Gastroesophageal sphincter (tissue), 4 donors: ENCODE results near the gene PRRX2. TPM values are rescaled to one million over a fixed set of nuclear protein-coding genes. Genes with fewer than 3 reads are reported as not detected.
A peak's percentile ranks its signal among the peaks of the same experiment; 100 is the strongest.
"Not testable (repeated sequence)": the region's sequence is repeated elsewhere in the genome, so short reads cannot be mapped to it uniquely, and the experiment has no call there.

Source experiments
- ATAC-seq: fragments of 150-250 bp; one replicate; pipeline ENCODE4 v1.9.1; 2016; ENCODE audit warnings: mild to moderate bottlenecking, moderate library complexity
- H3K27ac ChIP-seq, 4 donors: fragments of 200-600 bp; sonication (generic) in 3 of 4; 1 replicate in 3 of 4; 2 replicates in 1 of 4; pipeline ENCODE4 v1.5.1; 2016 to 2019
- H3K27me3 ChIP-seq: fragments of 200-600 bp; sonication (generic); one replicate; pipeline ENCODE4 v1.5.1; 2019
- H3K36me3 ChIP-seq, 2 donors: fragments of 200-600 bp; sonication (generic); one replicate each; pipeline ENCODE4 v1.5.1; 2019; ENCODE audit warnings: control low read depth in 1 of 2
- H3K4me1 ChIP-seq, 3 donors: fragments of 200-600 bp; sonication (generic); 1 replicate in 2 of 3; 2 replicates in 1 of 3; pipeline ENCODE4 v1.5.1; 2016 to 2019; ENCODE audit warnings: control low read depth in 2 of 3
- H3K4me3 ChIP-seq, 2 donors: fragments of 200-600 bp; sonication (generic); one replicate each; pipeline ENCODE4 v1.5.1; 2019; ENCODE audit warnings: mild to moderate bottlenecking in 1 of 2, moderate library complexity in 1 of 2
- H3K9me3 ChIP-seq, 3 donors: fragments of 200-600 bp; sonication (generic); one replicate each; pipeline ENCODE4 v1.5.1; 2017 to 2019; ENCODE audit warnings: control low read depth in 2 of 3
- CTCF ChIP-seq, 4 experiments: fragments of 200-600 bp in 2 of 4; fragments of 450-650 bp in 2 of 4; sonication (generic) in 1 of 4; IDR thresholded peaks; one replicate each; pipeline ENCODE4 v1.5.1; 2017 to 2019; ENCODE audit warnings: antibody characterized with exemption in 4 of 4, mild to moderate bottlenecking in 2 of 4, moderate library complexity in 2 of 4
- EP300 ChIP-seq: sonication (generic); formaldehyde crosslinking; IDR thresholded peaks from one replicate; pipeline ENCODE4 v1.6.1; 2017; ENCODE audit warnings: antibody characterized with exemption, mild to moderate bottlenecking
- POLR2A ChIP-seq, 2 donors: fragments of 450-650 bp; IDR thresholded peaks; one replicate each; pipeline ENCODE4 v1.6.1; 2017; ENCODE audit warnings: antibody characterized with exemption in 2 of 2, mild to moderate bottlenecking in 2 of 2, moderate library complexity in 1 of 2
- POLR2AphosphoS5 ChIP-seq: sonication (generic); formaldehyde crosslinking; IDR thresholded peaks from one replicate; pipeline ENCODE4 v1.6.1; 2017; ENCODE audit warnings: antibody characterized with exemption
- WGBS, 2 donors: methylation state at CpG; one replicate each; pipeline ENCODE4 v1.1.5; 2018; ENCODE audit warnings: low coverage in 1 of 2; 5-methylcytosine and 5-hydroxymethylcytosine counted together
- total RNA-seq, 4 donors: library from RNA; depleted of rRNA; stranded (reverse); fragments of >200 nt; gene quantifications; one replicate each; pipeline ENCODE4 v1.1.0, GENCODE V29; 2016

The PRRX2 gene
- total RNA-seq, 4 donors from 2014 or later = 0.93 to 12.1 (median 7.1) TPM

- no peak overlapping the region for H3K4me3 ChIP-seq
- H3K9me3 ChIP-seq = no peaks in the 10 kb centered on the region
- no peaks in the 10 kb centered on the region for H3K27me3 ChIP-seq
- TF ChIP-seq POLR2AphosphoS5 (peak; percentile 15), POLR2A (IDR thresholded peaks at IDR 0.05) (no peak)
- peak overlapping the region in 3 of 4 donors; percentile 48 to 80 (median 59) for H3K27ac ChIP-seq
- H3K36me3 ChIP-seq = no peaks in the 10 kb centered on the region
- WGBS, 2 donors = 37 to 93% methylated on average over 2 to 6 of the region's 11 CpGs
- H3K4me1 ChIP-seq = peaks cover 0 to 11% (median 0%) of the 10 kb centered on the region in 3 donors
- peak; percentile 78 for ATAC-seq
These were observed 96.0 kb downstream of the PRRX2 start for GRCh38 chr9:129761293-129761900.

DNA sequence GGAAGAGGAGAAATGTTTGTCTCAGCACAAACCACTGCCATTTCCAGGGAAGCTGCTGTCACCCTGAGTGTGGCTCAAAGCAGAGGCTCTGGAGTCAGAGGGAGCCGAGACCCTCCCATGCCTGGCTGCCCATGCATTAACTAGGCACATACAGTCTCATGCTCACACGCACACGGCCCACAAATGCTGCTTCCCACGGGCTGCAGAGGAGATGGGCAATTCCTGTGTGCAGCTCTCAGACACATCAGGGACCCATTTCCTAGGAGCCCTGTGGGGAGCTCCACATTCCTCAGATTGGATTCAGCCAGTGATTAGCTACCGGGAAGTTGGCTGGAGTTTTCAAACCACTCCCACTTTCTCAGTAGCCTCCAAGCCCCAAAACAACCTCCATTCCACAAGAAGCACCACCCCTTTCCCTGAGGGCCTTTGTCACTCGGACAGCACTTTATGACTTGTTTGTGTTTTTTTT lies 96.5 kb downstream of the PRRX2 start:
- no peak for TF ChIP-seq EP300
- no peak for TF ChIP-seq CTCF (IDR thresholded peaks at IDR 0.05)
- no peak for TF ChIP-seq POLR2A (IDR thresholded peaks at IDR 0.05)
- no peak for TF ChIP-seq POLR2AphosphoS5
- peak; percentile 34 for ATAC-seq
- 8 to 47% methylated on average over 2 of the region's 6 CpGs for WGBS, 2 donors

DNA sequence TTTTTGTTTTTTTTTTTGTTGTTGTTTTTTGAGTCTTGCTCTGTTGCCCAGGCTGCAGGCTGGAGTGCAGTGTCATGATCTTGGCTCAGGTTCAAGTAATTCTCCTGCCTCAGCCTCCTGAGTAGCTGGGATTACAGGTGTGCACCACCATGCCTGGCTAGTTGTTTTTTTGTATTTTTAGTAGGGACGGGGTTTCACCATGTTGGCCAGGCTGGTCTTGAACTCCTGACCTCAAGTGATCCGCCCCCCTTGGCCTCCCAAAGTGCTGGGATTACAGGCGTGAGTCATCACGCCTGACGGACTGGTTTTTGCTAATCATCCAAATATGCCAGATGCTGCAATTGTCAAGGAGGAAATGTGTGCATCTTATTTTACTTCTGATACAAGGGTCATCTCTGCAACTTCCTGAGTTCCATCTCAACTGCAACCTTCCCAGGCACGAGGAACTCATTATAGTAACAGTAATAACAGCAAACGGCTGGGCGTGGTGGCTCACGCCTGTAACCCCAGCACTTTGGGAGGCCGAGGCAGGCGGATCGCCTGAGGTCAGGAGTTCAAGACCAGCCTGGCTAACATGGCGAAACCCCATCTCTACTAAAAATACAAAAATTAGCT lies 97.0 kb downstream of the PRRX2 start:
- peak; percentile 72 for ATAC-seq
- not testable (repeated sequence) for H3K27me3 ChIP-seq, H3K4me3 ChIP-seq, H3K9me3 ChIP-seq, H3K36me3 ChIP-seq
- Histone ChIP-seq H3K4me1 (peaks cover 0 to 11% (median 0%) of the 10 kb centered on the region in 3 donors), H3K27ac (peak overlapping the region in 3 of 4 donors; percentile 49 to 80 (median 59))
- 30 to 93% methylated on average over 2 to 5 of the region's 13 CpGs for WGBS, 2 donors

More for the DNA sequence above, 96.5 kb downstream of the PRRX2 start:
- H3K9me3 ChIP-seq = no peaks in the 10 kb centered on the region
- H3K4me1 ChIP-seq = peaks cover 0 to 11% (median 0%) of the 10 kb centered on the region in 3 donors
- peak overlapping the region in 3 of 4 donors; percentile 48 to 80 (median 59) for H3K27ac ChIP-seq
- no peak overlapping the region for H3K4me3 ChIP-seq
- H3K36me3 ChIP-seq = no peaks in the 10 kb centered on the region
- H3K27me3 ChIP-seq = no peaks in the 10 kb centered on the region

GRCh38 chr9:129762985-129763926 lies 97.8 kb downstream of the PRRX2 start:
- TF ChIP-seq POLR2AphosphoS5 (no peak), CTCF (IDR thresholded peaks at IDR 0.05) (no peak), EP300 (no peak), POLR2A (IDR thresholded peaks at IDR 0.05) (no peak)
- 60 to 87% methylated on average over 6 to 9 of the region's 13 CpGs for WGBS, 2 donors
- Histone ChIP-seq H3K27ac (peak overlapping the region in 3 of 4 donors; percentile 49 to 59 (median 51)), H3K4me1 (peaks cover 0 to 11% (median 0%) of the 10 kb centered on the region in 3 donors), H3K36me3 (no peaks in the 10 kb centered on the region), H3K9me3 (no peaks in the 10 kb centered on the region), H3K27me3 (no peaks in the 10 kb centered on the region), H3K4me3 (no peak overlapping the region)
- ATAC-seq = peak; percentile 52

GRCh38 chr9:129765764-129766317 lies 100.4 kb downstream of the PRRX2 start:
- no peaks in the 10 kb centered on the region for H3K27me3 ChIP-seq
- WGBS, 2 donors = 90 to 93% methylated on average over 3 to 4 of the region's 4 CpGs
- H3K36me3 ChIP-seq = no peaks in the 10 kb centered on the region
- peaks cover 0 to 11% (median 0%) of the 10 kb centered on the region in 3 donors for H3K4me1 ChIP-seq
- no peak overlapping the region for H3K4me3 ChIP-seq
- TF ChIP-seq POLR2AphosphoS5 (no peak), CTCF (IDR thresholded peaks at IDR 0.05) (no peak), EP300 (no peak), POLR2A (IDR thresholded peaks at IDR 0.05) (no peak)
- no peak overlapping the region for H3K27ac ChIP-seq
- no peaks in the 10 kb centered on the region for H3K9me3 ChIP-seq
- ATAC-seq = no peak
